ENCODE results near the gene PWWP2B.

PWWP2B gene

DNA sequence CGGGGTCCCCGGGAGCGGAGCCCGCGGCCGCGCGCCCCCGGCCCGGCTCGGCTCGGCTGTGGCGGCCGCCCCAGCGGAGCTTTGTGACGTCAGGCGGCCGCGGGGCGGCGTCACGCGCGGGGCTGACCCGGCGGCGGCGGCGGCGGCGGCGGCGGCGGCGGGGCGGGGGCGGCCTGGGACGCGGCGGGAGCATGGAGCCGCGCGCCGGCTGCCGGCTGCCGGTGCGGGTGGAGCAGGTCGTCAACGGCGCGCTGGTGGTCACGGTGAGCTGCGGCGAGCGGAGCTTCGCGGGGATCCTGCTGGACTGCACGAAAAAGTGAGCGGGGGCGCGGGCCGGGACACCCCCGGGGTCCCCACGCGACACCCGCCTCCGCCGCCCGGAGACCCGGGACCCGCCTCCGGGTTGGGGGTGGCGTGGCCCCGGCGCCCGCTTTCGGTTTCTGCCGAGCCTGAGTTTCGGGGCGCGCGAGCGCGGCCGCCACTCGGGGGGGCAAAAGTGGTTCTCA lies at the start of gene PWWP2B:
Gene PWWP2B (plus strand): TSS at position 165 of the 506 bp plus-strand sequence. CDS start 27 bp downstream, at position 192.
- TF ChIP-seq ZNF384 (IDR thresholded peaks at IDR 0.05) = no peak
- TF ChIP-seq, protein P1, sequence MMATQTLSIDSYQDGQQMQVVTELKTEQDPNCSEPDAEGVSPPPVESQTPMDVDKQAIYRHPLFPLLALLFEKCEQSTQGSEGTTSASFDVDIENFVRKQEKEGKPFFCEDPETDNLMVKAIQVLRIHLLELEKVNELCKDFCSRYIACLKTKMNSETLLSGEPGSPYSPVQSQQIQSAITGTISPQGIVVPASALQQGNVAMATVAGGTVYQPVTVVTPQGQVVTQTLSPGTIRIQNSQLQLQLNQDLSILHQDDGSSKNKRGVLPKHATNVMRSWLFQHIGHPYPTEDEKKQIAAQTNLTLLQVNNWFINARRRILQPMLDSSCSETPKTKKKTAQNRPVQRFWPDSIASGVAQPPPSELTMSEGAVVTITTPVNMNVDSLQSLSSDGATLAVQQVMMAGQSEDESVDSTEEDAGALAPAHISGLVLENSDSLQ (IDR thresholded peaks at IDR 0.05) = no peak
- no peak for TF ChIP-seq CTBP1 (IDR thresholded peaks at IDR 0.05; ENCODE audit: borderline replicate concordance)
- no peak for TF ChIP-seq ARNT (IDR thresholded peaks at IDR 0.05)
- TF ChIP-seq BHLHE40 (IDR thresholded peaks at IDR 0.05; ENCODE audit: borderline replicate concordance) = no peak
- no peak for TF ChIP-seq FOXM1 (IDR thresholded peaks at IDR 0.05; ENCODE audit: borderline replicate concordance)
- no peak for TF ChIP-seq FOXK2 (IDR thresholded peaks at IDR 0.05)
- TF ChIP-seq SP1 (IDR thresholded peaks at IDR 0.05) = no peak
- TF ChIP-seq SUZ12 (IDR thresholded peaks at IDR 0.05) = no peak
- no peak for TF ChIP-seq L3MBTL2 (conservative IDR thresholded peaks at IDR 0.05)
- no peak for TF ChIP-seq HDGF (IDR thresholded peaks at IDR 0.05; ENCODE audit: borderline replicate concordance)
- no peak for TF ChIP-seq LEF1 (IDR thresholded peaks at IDR 0.05; ENCODE audit: borderline replicate concordance)
- TF ChIP-seq TARDBP (IDR thresholded peaks at IDR 0.05) = no peak
- TF ChIP-seq ELF4 (IDR thresholded peaks at IDR 0.05) = no peak
- TF ChIP-seq NFRKB (IDR thresholded peaks at IDR 0.05) = no peak
- ChIA-PET CTCF (no interaction called here), POLR2A (interaction anchor here (0.7 to 1.4 kb wide), 4 partner anchors 16 to 48 kb away, joined by 3 to 5 read pairs (median 3); no protein-coding TSS in a partner anchor)
- DNase-seq (ENCODE audit: extremely low spot score) = peak; percentile 76

DNA sequence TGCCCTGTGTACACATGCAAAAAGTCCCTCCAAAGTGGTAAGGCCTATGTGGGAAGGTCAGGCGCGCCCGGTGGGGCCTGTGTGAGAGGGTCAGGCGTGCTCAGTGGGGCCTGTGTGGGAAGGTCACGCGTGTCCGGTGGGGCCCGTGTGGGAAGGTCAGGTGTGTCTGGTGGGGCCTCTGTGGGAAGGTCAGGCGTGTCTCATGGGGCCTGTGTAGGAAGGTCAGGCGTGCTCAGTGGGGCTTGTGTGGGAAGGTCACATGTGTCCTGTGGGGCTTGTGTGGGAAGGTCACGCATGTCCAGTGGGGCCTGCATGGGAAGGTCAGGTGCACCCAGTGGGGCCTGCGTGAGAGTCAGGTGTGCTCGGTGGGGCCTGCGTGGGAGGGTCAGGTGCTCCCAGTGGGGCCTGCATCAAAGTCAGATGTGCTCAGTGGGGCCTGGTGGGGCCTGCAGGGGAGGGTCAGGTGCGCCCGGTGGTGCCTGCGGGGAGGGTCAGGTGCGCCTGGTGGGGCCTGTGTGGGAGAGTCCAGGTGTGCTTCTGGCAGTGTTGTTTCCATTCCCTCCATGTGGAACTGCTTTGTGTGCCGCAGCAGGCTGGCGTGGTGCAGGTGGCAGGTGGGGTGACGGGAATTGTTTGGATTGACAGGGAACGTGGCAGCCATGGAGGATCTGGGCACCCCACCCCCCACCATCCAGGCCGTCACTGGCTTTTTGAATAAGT lies 49.6 kb upstream of the PWWP2B start:
- TF ChIP-seq SP1 (IDR thresholded peaks at IDR 0.05) (no peak), FOXK2 (IDR thresholded peaks at IDR 0.05) (no peak), ZNF384 (IDR thresholded peaks at IDR 0.05) (no peak), CTBP1 (IDR thresholded peaks at IDR 0.05; ENCODE audit: borderline replicate concordance) (no peak), ARNT (IDR thresholded peaks at IDR 0.05) (no peak), FOXM1 (IDR thresholded peaks at IDR 0.05; ENCODE audit: borderline replicate concordance) (no peak), ELF4 (IDR thresholded peaks at IDR 0.05) (no peak), TARDBP (IDR thresholded peaks at IDR 0.05) (no peak), LEF1 (IDR thresholded peaks at IDR 0.05; ENCODE audit: borderline replicate concordance) (no peak), HDGF (IDR thresholded peaks at IDR 0.05; ENCODE audit: borderline replicate concordance) (no peak), NFRKB (IDR thresholded peaks at IDR 0.05) (no peak), L3MBTL2 (conservative IDR thresholded peaks at IDR 0.05) (no peak), BHLHE40 (IDR thresholded peaks at IDR 0.05; ENCODE audit: borderline replicate concordance) (no peak), FOXA1 (IDR thresholded peaks at IDR 0.05) (no peak)
- TF ChIP-seq, protein P1 (IDR thresholded peaks at IDR 0.05) = no peak
- no peak for DNase-seq (ENCODE audit: extremely low spot score)
- ChIA-PET CTCF (no interaction called here), POLR2A (no interaction called here)

DNA sequence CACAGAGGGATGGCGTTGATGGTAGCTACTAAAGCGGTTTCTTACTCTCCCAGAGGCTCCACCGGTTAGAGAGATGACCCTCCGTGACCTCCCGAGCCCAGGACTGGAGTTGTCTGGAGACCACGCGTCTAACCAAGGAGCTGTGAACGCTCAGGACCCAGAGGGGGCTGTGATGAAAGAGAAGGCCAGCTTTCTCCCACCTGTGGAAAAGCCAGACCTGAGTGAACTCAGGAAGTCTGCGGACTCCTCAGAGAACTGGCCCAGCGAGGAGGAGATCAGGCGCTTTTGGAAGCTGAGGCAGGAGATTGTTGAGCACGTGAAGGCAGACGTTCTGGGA lies 49.1 kb upstream of the PWWP2B start:
- POLR2A ChIA-PET = no interaction called here
- CTCF ChIA-PET = interaction anchor here (2.5 kb wide), 1 partner anchor 13 kb away, joined by 10 read pairs; no protein-coding TSS in a partner anchor
- TF ChIP-seq, protein P1 (IDR thresholded peaks at IDR 0.05) = no peak
- TF ChIP-seq LEF1 (IDR thresholded peaks at IDR 0.05; ENCODE audit: borderline replicate concordance) (no peak), FOXA1 (IDR thresholded peaks at IDR 0.05) (no peak), FOXM1 (IDR thresholded peaks at IDR 0.05; ENCODE audit: borderline replicate concordance) (no peak), TARDBP (IDR thresholded peaks at IDR 0.05) (no peak), NFRKB (IDR thresholded peaks at IDR 0.05) (no peak), ELF4 (IDR thresholded peaks at IDR 0.05) (no peak), HDGF (IDR thresholded peaks at IDR 0.05; ENCODE audit: borderline replicate concordance) (no peak), ZNF384 (IDR thresholded peaks at IDR 0.05) (no peak), CTBP1 (IDR thresholded peaks at IDR 0.05; ENCODE audit: borderline replicate concordance) (no peak), SP1 (IDR thresholded peaks at IDR 0.05) (no peak), L3MBTL2 (conservative IDR thresholded peaks at IDR 0.05) (no peak)
- no peak for DNase-seq (ENCODE audit: extremely low spot score)

DNA sequence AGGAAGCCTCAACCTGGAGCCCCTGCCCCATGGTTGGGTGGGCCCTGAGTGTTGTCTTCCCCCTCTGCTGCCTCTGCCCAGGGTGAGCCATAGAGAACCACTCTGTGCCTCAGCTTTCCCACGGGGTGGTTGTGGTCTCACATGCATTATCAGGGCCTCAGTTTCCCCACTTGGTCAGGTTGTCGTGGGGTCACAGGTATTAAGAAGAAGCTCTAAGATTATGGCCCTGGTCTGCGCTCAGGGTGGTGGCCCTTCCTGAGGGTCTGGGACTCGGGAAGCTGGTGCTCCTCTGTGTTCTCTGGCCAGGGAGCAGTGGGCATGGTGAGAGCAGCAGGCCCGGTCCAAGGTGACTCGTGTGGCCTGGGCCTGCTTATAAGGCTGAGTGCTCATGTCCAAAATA lies 47.2 kb upstream of the PWWP2B start:
- TF ChIP-seq SUZ12 (IDR thresholded peaks at IDR 0.05) = no peak
- TF ChIP-seq SP1 (IDR thresholded peaks at IDR 0.05) = no peak
- no peak for TF ChIP-seq ELF4 (IDR thresholded peaks at IDR 0.05)
- no peak for TF ChIP-seq L3MBTL2 (conservative IDR thresholded peaks at IDR 0.05)
- TF ChIP-seq ZNF384 (IDR thresholded peaks at IDR 0.05) = no peak
- TF ChIP-seq BHLHE40 (IDR thresholded peaks at IDR 0.05; ENCODE audit: borderline replicate concordance) = no peak
- no peak for TF ChIP-seq FOXA1 (IDR thresholded peaks at IDR 0.05)
- TF ChIP-seq, protein P1 (IDR thresholded peaks at IDR 0.05) = no peak
- TF ChIP-seq TARDBP (IDR thresholded peaks at IDR 0.05) = no peak
- TF ChIP-seq ARNT (IDR thresholded peaks at IDR 0.05) = no peak
- TF ChIP-seq LEF1 (IDR thresholded peaks at IDR 0.05; ENCODE audit: borderline replicate concordance) = no peak
- TF ChIP-seq NFRKB (IDR thresholded peaks at IDR 0.05) = no peak
- ChIA-PET POLR2A (interaction anchor here (1.9 kb wide), 1 partner anchor 14 kb away, joined by 6 read pairs; no protein-coding TSS in a partner anchor), CTCF (interaction anchor here (2.5 kb wide), 1 partner anchor 11 kb away, joined by 10 read pairs; no protein-coding TSS in a partner anchor)
- no peak for DNase-seq (ENCODE audit: extremely low spot score)

DNA sequence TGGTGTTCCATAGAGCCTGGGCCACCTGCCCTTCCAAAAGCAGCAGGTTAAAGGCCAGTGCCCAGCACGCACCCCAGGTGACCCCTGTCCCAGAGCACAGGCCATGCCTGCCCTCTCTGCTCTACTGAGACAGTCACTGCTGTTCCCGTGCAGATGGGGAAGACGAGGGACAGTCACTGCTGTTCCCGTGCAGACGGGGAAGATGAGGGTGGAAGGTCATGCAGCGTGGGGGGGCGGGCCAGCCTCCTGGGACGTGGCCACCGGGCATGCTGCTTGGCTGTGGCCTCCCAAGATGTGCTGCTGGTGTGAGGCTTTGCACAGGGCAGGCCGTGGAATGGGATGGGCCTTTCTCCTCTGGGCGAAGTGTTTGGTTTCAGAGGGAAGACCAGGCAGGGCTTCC lies 46.6 kb upstream of the PWWP2B start:
- no peak for DNase-seq (ENCODE audit: extremely low spot score)
- no peak for TF ChIP-seq HDGF (IDR thresholded peaks at IDR 0.05; ENCODE audit: borderline replicate concordance)
- TF ChIP-seq ELF4 (IDR thresholded peaks at IDR 0.05) = no peak
- TF ChIP-seq FOXM1 (IDR thresholded peaks at IDR 0.05; ENCODE audit: borderline replicate concordance) = no peak
- TF ChIP-seq FOXK2 (IDR thresholded peaks at IDR 0.05) = no peak
- no peak for TF ChIP-seq ARNT (IDR thresholded peaks at IDR 0.05)
- no peak for TF ChIP-seq TARDBP (IDR thresholded peaks at IDR 0.05)
- TF ChIP-seq SP1 (IDR thresholded peaks at IDR 0.05) = no peak
- TF ChIP-seq SUZ12 (IDR thresholded peaks at IDR 0.05) = no peak
- TF ChIP-seq CTBP1 (IDR thresholded peaks at IDR 0.05; ENCODE audit: borderline replicate concordance) = no peak
- no peak for TF ChIP-seq LEF1 (IDR thresholded peaks at IDR 0.05; ENCODE audit: borderline replicate concordance)
- no peak for TF ChIP-seq L3MBTL2 (conservative IDR thresholded peaks at IDR 0.05)
- TF ChIP-seq, protein P1 (IDR thresholded peaks at IDR 0.05) = no peak
- ChIA-PET POLR2A (interaction anchor here (1.9 kb wide), 1 partner anchor 14 kb away, joined by 6 read pairs; no protein-coding TSS in a partner anchor), CTCF (interaction anchor here (2.5 kb wide), 1 partner anchor 11 kb away, joined by 10 read pairs; no protein-coding TSS in a partner anchor)

Measured in HEK293T (cell line).